ENCODE results near the gene TRABD2B.

TRABD2B gene

GRCh38 chr1:47808612-47809011 is 188.6 kb downstream of the TRABD2B start:
- no peak for DNase-seq (ENCODE audit: low spot score in 2 of 2)
- no peaks in the 10 kb centered on the region for H3K36me3 Mint-ChIP-seq
- no peaks in the 10 kb centered on the region for H3K4me1 Mint-ChIP-seq
- H3K4me3 Mint-ChIP-seq: no peak overlapping the region
- H3K27ac Mint-ChIP-seq: no peak overlapping the region
- ATAC-seq: no peak
- no peaks in the 10 kb centered on the region for H3K9me3 Mint-ChIP-seq

- Mint-ChIP-seq H3K4me3 (no peak overlapping the region), H3K9me3 (no peaks in the 10 kb centered on the region), H3K36me3 (no peaks in the 10 kb centered on the region)
These were observed 191.2 kb downstream of the TRABD2B start for GRCh38 chr1:47805921-47806361.

GRCh38 chr1:47805018-47805417 is 192.2 kb downstream of the TRABD2B start:
- DNase-seq (ENCODE audit: low spot score in 2 of 2) (no peak), ATAC-seq (no peak)
- Mint-ChIP-seq H3K4me1 (no peaks in the 10 kb centered on the region), H3K27ac (no peak overlapping the region), H3K9me3 (no peaks in the 10 kb centered on the region), H3K36me3 (no peaks in the 10 kb centered on the region), H3K4me3 (no peak overlapping the region)

More at GRCh38 chr1:47805921-47806361, 191.2 kb downstream of the TRABD2B start:
- ATAC-seq: no peak
- no peak for DNase-seq (ENCODE audit: low spot score in 2 of 2)
- H3K4me1 Mint-ChIP-seq: no peaks in the 10 kb centered on the region
- H3K27ac Mint-ChIP-seq: no peak overlapping the region

- H3K27ac Mint-ChIP-seq: no peak overlapping the region
- no peak overlapping the region for H3K4me3 Mint-ChIP-seq
- no peaks in the 10 kb centered on the region for H3K36me3 Mint-ChIP-seq
- DNase-seq (ENCODE audit: low spot score in 2 of 2) (no peak), ATAC-seq (no peak)
- no peaks in the 10 kb centered on the region for H3K9me3 Mint-ChIP-seq
- no peaks in the 10 kb centered on the region for H3K4me1 Mint-ChIP-seq
These were observed 193.2 kb downstream of the TRABD2B start for GRCh38 chr1:47803815-47804501.

- no peak for DNase-seq (ENCODE audit: low spot score in 2 of 2)
- H3K4me3 Mint-ChIP-seq: no peak overlapping the region
- H3K36me3 Mint-ChIP-seq: no peaks in the 10 kb centered on the region
- H3K9me3 Mint-ChIP-seq: no peaks in the 10 kb centered on the region
- no peak overlapping the region for H3K27ac Mint-ChIP-seq
- H3K4me1 Mint-ChIP-seq: no peaks in the 10 kb centered on the region
- no peak for ATAC-seq
These were observed 199.6 kb downstream of the TRABD2B start for GRCh38 chr1:47797575-47797974.

GRCh38 chr1:47796626-47797025 is 200.6 kb downstream of the TRABD2B start:
- H3K36me3 Mint-ChIP-seq: no peaks in the 10 kb centered on the region
- no peak overlapping the region for H3K27ac Mint-ChIP-seq
- H3K4me3 Mint-ChIP-seq: no peak overlapping the region
- no peaks in the 10 kb centered on the region for H3K9me3 Mint-ChIP-seq
- no peaks in the 10 kb centered on the region for H3K4me1 Mint-ChIP-seq
- ATAC-seq (no peak), DNase-seq (ENCODE audit: low spot score in 2 of 2) (no peak)

GRCh38 chr1:47795102-47795501 is 202.1 kb downstream of the TRABD2B start:
- no peak for ATAC-seq
- Mint-ChIP-seq H3K27ac (no peak overlapping the region), H3K4me3 (no peak overlapping the region), H3K4me1 (no peaks in the 10 kb centered on the region), H3K9me3 (no peaks in the 10 kb centered on the region), H3K36me3 (no peaks in the 10 kb centered on the region)
- DNase-seq (ENCODE audit: low spot score in 2 of 2): no peak

- H3K36me3 Mint-ChIP-seq: no peaks in the 10 kb centered on the region
- no peaks in the 10 kb centered on the region for H3K4me1 Mint-ChIP-seq
- H3K4me3 Mint-ChIP-seq: no peak overlapping the region
- H3K9me3 Mint-ChIP-seq: no peaks in the 10 kb centered on the region
- ATAC-seq (no peak), DNase-seq (ENCODE audit: low spot score in 2 of 2) (no peak)
- no peak overlapping the region for H3K27ac Mint-ChIP-seq
These were observed 202.7 kb downstream of the TRABD2B start for GRCh38 chr1:47794530-47794929.

- no peak for DNase-seq (ENCODE audit: low spot score in 2 of 2)
- Mint-ChIP-seq H3K27ac (no peak overlapping the region), H3K4me3 (no peak overlapping the region), H3K36me3 (no peaks in the 10 kb centered on the region), H3K9me3 (no peaks in the 10 kb centered on the region), H3K4me1 (no peaks in the 10 kb centered on the region)
- no peak for ATAC-seq
These were observed 203.1 kb downstream of the TRABD2B start for GRCh38 chr1:47794081-47794480.

- H3K4me3 Mint-ChIP-seq: no peak overlapping the region
- no peaks in the 10 kb centered on the region for H3K36me3 Mint-ChIP-seq
- DNase-seq (ENCODE audit: low spot score in 2 of 2) (no peak), ATAC-seq (no peak)
- H3K9me3 Mint-ChIP-seq: no peaks in the 10 kb centered on the region
- H3K4me1 Mint-ChIP-seq: no peaks in the 10 kb centered on the region
- no peak overlapping the region for H3K27ac Mint-ChIP-seq
These were observed 203.6 kb downstream of the TRABD2B start for GRCh38 chr1:47793563-47793962.

- DNase-seq (ENCODE audit: low spot score in 2 of 2) (no peak), ATAC-seq (no peak)
- no peak overlapping the region for H3K27ac Mint-ChIP-seq
- no peaks in the 10 kb centered on the region for H3K36me3 Mint-ChIP-seq
- no peaks in the 10 kb centered on the region for H3K4me1 Mint-ChIP-seq
- no peak overlapping the region for H3K4me3 Mint-ChIP-seq
- H3K9me3 Mint-ChIP-seq: no peaks in the 10 kb centered on the region
These were observed 204.4 kb downstream of the TRABD2B start for GRCh38 chr1:47792779-47793178.

- H3K4me3 Mint-ChIP-seq: no peak overlapping the region
- H3K27ac Mint-ChIP-seq: no peak overlapping the region
- no peak for ATAC-seq
- no peaks in the 10 kb centered on the region for H3K36me3 Mint-ChIP-seq
- no peak for DNase-seq (ENCODE audit: low spot score in 2 of 2)
- no peaks in the 10 kb centered on the region for H3K9me3 Mint-ChIP-seq
- H3K4me1 Mint-ChIP-seq: no peaks in the 10 kb centered on the region
These were observed 205.1 kb downstream of the TRABD2B start for GRCh38 chr1:47791879-47792608.

GRCh38 chr1:47788761-47789160 is 208.4 kb downstream of the TRABD2B start:
- Mint-ChIP-seq H3K4me3 (no peak overlapping the region), H3K9me3 (no peaks in the 10 kb centered on the region), H3K27ac (no peak overlapping the region), H3K4me1 (no peaks in the 10 kb centered on the region), H3K36me3 (no peaks in the 10 kb centered on the region)
- DNase-seq (ENCODE audit: low spot score in 2 of 2) (no peak), ATAC-seq (no peak)

GRCh38 chr1:47787560-47787959 is 209.6 kb downstream of the TRABD2B start:
- no peaks in the 10 kb centered on the region for H3K36me3 Mint-ChIP-seq
- H3K27ac Mint-ChIP-seq: no peak overlapping the region
- no peaks in the 10 kb centered on the region for H3K4me1 Mint-ChIP-seq
- DNase-seq (ENCODE audit: low spot score in 2 of 2) (no peak), ATAC-seq (no peak)
- no peak overlapping the region for H3K4me3 Mint-ChIP-seq
- H3K9me3 Mint-ChIP-seq: no peaks in the 10 kb centered on the region

GRCh38 chr1:47786316-47786715 is 210.9 kb downstream of the TRABD2B start:
- no peak overlapping the region for H3K4me3 Mint-ChIP-seq
- no peak for ATAC-seq
- DNase-seq (ENCODE audit: low spot score in 2 of 2): no peak
- H3K27ac Mint-ChIP-seq: no peak overlapping the region
- H3K36me3 Mint-ChIP-seq: no peaks in the 10 kb centered on the region
- no peaks in the 10 kb centered on the region for H3K9me3 Mint-ChIP-seq
- no peaks in the 10 kb centered on the region for H3K4me1 Mint-ChIP-seq

GRCh38 chr1:47785561-47786271 is 211.5 kb downstream of the TRABD2B start:
- Mint-ChIP-seq H3K36me3 (no peaks in the 10 kb centered on the region), H3K9me3 (no peaks in the 10 kb centered on the region), H3K27ac (no peak overlapping the region), H3K4me3 (no peak overlapping the region), H3K4me1 (no peaks in the 10 kb centered on the region)
- no peak for ATAC-seq
- no peak for DNase-seq (ENCODE audit: low spot score in 2 of 2)
